Lower leg skin (tissue), 4 donors: ENCODE measurements around the gene KLF5. TPM values are rescaled to one million over a fixed set of nuclear protein-coding genes. Genes with fewer than 3 reads are reported as not detected.
"Not testable (repeated sequence)": the region's sequence is repeated elsewhere in the genome, so short reads cannot be mapped to it uniquely, and the experiment has no call there.

Experiments used
- DNase-seq, 2 donors: peaks; one replicate each; pipeline ENCODE4 v3.0.0-alpha.2; 2019; ENCODE audit warnings: low spot score in 2 of 2
- H3K4me3 ChIP-seq: fragments of 200-600 bp; sonication (generic); 2 replicates; pipeline ENCODE4 v1.5.1; 2017; ENCODE audit warnings: mild to moderate bottlenecking, low read depth; ENCODE audit not compliant: poor library complexity, severe bottlenecking
- CTCF ChIP-seq, 3 donors: fragments of 450-650 bp; IDR thresholded peaks; one replicate each; pipeline ENCODE4 v1.5.1; 2016; ENCODE audit warnings: antibody characterized with exemption in 3 of 3, mild to moderate bottlenecking in 3 of 3, moderate library complexity in 2 of 3
- POLR2A ChIP-seq, 2 donors: fragments of 450-650 bp; IDR thresholded peaks; one replicate each; pipeline ENCODE4 v1.6.1; 2016 to 2017; ENCODE audit warnings: antibody characterized with exemption in 2 of 2, mild to moderate bottlenecking in 1 of 2, moderate library complexity in 1 of 2
- WGBS, 2 donors: methylation state at CpG; one replicate each; pipeline ENCODE4 v1.1.5; 2018; 5-methylcytosine and 5-hydroxymethylcytosine counted together
- intact Hi-C: fragments of 100-400 bp; cut with DNase I; formaldehyde crosslinking; loops from one replicate; pipeline ENCODE4 v1.15.0; 2023; ENCODE audit warnings: low total_unique reads
- total RNA-seq, 4 donors: library from RNA; depleted of rRNA; stranded (reverse); fragments of >200 nt; gene quantifications; one replicate each; pipeline ENCODE4 v1.1.0, GENCODE V29; 2016

The KLF5 gene
- total RNA-seq, 4 donors from 2014 or later, result 244 to 544 (median 359) TPM

- no peak for TF ChIP-seq POLR2A (IDR thresholded peaks at IDR 0.05)
- TF ChIP-seq CTCF (IDR thresholded peaks at IDR 0.05), result no peak
- DNase-seq, result no peak
- WGBS, 2 donors, result 87 to 91% methylated on average over 3 of the region's 3 CpGs
- intact Hi-C loops, result no loop called here
- no peak overlapping the region for H3K4me3 ChIP-seq
These were observed 18.3 kb upstream of the KLF5 start for GRCh38 chr13:73040484-73040883.

- TF ChIP-seq CTCF (IDR thresholded peaks at IDR 0.05) (no peak), POLR2A (IDR thresholded peaks at IDR 0.05) (no peak)
- WGBS, 2 donors, result 81 to 88% methylated on average over 7 of the region's 7 CpGs
- H3K4me3 ChIP-seq, result no peak overlapping the region
- no peak for DNase-seq
- intact Hi-C loops, result no loop called here
These were observed 17.7 kb upstream of the KLF5 start for GRCh38 chr13:73040968-73041596.

GRCh38 chr13:73045031-73045430 lies 13.8 kb upstream of the KLF5 start:
- 94 to 96% methylated on average over 6 of the region's 6 CpGs for WGBS, 2 donors

GRCh38 chr13:73048615-73049014 lies 10.2 kb upstream of the KLF5 start:
- WGBS, 2 donors, result 87 to 89% methylated on average over 2 of the region's 2 CpGs
- intact Hi-C loops, DNase-seq: not testable (repeated sequence)

More at GRCh38 chr13:73045031-73045430, 13.8 kb upstream of the KLF5 start:
- H3K4me3 ChIP-seq, result no peak overlapping the region
- intact Hi-C loops, result no loop called here
- no peak for TF ChIP-seq POLR2A (IDR thresholded peaks at IDR 0.05)
- TF ChIP-seq CTCF (IDR thresholded peaks at IDR 0.05), result no peak
- DNase-seq, result no peak

DNA sequence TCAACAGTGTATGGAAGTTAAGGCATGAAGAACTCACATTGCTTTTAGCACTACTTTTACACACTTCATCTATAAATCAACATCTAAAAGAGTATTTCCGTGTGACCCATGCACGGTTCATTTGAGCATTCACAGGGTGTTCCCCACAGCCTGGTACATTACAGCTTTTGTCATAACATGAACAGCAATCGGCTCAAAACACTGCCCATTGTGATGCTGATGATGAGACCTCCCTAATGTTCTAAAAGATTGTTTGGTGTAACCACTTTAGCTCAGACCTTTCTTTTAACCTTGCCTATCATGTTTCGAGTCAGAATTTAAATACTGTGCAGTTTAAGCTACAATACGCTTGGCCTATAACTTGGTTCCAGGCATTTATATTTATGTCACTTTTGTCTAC lies 4.1 kb upstream of the KLF5 start:
- WGBS, 2 donors, result 45% methylated on average over 5 of the region's 5 CpGs
- no peak for TF ChIP-seq POLR2A (IDR thresholded peaks at IDR 0.05)
- no peak for TF ChIP-seq CTCF (IDR thresholded peaks at IDR 0.05)
- DNase-seq, result no peak
- H3K4me3 ChIP-seq, result no peak overlapping the region
- intact Hi-C loops, result no loop called here

More at GRCh38 chr13:73048615-73049014, 10.2 kb upstream of the KLF5 start:
- not testable (repeated sequence) for H3K4me3 ChIP-seq

DNA sequence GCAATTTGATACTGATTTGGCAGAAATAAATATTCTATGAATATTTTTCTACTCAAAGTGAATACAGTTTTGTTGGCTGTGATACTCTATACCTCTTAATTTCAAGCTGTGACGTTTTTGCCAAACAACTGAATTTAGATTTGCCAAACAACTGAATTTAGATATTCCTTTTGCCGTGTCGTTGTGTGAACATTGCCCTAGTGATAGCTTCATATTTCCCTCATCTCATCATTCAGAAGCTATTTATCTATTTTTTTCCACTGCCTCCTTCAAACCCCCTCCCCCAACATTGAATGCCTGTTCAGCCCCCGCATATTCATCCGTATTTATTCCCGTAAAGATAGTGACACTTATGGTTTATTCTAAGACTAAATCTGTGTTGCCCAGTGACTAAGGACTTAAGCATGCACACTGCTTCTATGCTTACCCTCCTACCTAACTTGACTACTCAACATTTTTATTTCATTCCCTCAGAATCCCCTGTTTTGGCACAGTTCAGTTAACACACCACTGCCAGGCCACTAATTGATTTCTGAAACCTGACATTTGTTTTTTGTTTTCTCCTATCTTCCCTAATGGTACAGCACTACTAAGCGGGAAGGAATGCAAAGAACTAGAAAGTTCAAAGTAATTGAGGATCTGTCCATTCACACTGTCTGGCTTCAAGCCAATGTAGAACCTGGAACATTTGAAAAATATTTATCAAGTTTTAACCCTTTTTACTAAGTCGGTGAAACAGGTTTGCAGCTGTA lies 2.8 kb upstream of the KLF5 start:
- intact Hi-C loops, result no loop called here
- 47 to 50% methylated on average over 8 of the region's 8 CpGs for WGBS, 2 donors
- no peak overlapping the region for H3K4me3 ChIP-seq
- no peak for DNase-seq
- TF ChIP-seq POLR2A (IDR thresholded peaks at IDR 0.05) (no peak), CTCF (IDR thresholded peaks at IDR 0.05) (no peak)
